ENCODE results near the gene CCDC60. TPM values are rescaled to one million over a fixed set of nuclear protein-coding genes. Genes with fewer than 3 reads are reported as not detected.

Gene CCDC60
- total RNA-seq, 1 donor from 2014 or later = 2.2 TPM

DNA sequence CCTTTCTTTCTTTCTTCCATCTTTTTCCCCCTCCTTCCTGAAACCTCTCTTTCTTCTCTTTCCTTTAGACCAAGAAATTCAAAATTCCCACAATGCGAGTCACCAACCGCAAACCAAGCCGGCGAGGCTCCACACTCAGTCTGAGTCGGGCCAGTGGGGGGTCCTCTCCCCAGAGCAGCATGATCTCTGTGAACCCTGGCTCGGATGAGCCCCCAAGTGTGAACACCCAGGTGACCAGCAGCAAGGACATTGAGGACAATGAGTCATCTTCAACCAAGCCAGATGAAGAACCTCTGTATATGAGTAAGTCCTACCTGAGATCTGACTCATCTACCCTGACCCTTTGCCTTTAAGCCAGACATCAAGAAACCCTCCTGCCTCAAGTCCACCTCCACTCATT lies 170.5 kb downstream of the CCDC60 start:
- H3K4me3 Mint-ChIP-seq = no peak overlapping the region
- no peaks in the 10 kb centered on the region for H3K9me3 Mint-ChIP-seq
- H3K27ac Mint-ChIP-seq = no peak overlapping the region
- DNase-seq (ENCODE audit: low spot score in 2 of 2, unreplicated experiment in 2 of 2) = no peak
- TF ChIP-seq, protein P1, sequence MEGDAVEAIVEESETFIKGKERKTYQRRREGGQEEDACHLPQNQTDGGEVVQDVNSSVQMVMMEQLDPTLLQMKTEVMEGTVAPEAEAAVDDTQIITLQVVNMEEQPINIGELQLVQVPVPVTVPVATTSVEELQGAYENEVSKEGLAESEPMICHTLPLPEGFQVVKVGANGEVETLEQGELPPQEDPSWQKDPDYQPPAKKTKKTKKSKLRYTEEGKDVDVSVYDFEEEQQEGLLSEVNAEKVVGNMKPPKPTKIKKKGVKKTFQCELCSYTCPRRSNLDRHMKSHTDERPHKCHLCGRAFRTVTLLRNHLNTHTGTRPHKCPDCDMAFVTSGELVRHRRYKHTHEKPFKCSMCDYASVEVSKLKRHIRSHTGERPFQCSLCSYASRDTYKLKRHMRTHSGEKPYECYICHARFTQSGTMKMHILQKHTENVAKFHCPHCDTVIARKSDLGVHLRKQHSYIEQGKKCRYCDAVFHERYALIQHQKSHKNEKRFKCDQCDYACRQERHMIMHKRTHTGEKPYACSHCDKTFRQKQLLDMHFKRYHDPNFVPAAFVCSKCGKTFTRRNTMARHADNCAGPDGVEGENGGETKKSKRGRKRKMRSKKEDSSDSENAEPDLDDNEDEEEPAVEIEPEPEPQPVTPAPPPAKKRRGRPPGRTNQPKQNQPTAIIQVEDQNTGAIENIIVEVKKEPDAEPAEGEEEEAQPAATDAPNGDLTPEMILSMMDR (IDR thresholded peaks at IDR 0.05; ENCODE audit: unreplicated experiment) = no peak
- H3K4me1 Mint-ChIP-seq = no peaks in the 10 kb centered on the region
- H3K36me3 Mint-ChIP-seq = no peaks in the 10 kb centered on the region
- H3K27me3 Mint-ChIP-seq (ENCODE audit: low read depth) = peaks cover 8% of the 10 kb centered on the region

DNA sequence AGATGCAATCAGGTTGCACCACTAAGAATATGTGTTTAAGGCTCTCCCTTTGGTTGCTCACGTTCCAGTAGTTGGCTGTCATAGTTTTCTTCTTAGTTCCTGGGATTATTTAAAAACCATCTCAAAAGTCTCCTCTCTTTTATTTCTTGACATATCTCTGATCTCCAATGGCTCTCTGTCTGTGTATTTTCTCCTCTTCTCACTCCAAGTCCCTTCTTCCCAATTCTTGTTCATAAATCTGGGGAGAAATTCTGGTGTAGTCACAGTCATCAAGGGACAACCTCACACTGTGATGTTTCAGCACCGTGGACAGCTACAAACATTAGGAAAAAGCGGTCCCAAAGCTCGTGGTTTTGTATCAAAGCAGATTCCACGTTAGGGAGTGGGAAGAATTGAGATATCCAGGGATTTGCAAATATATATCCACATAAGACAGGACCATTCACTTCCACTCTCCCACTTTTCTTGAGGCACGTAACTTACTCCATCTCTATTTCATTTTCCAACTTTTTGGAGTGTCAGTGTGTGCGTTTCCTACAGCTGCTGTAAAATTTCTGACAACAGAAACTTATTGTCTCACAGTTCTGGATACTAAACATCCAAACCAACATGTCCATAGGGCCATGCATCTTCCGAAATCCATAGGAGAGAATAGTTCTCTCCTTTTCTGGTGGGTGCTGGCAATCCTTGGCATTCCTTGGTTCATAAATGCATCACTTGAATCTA lies 178.4 kb downstream of the CCDC60 start:
- Mint-ChIP-seq H3K4me3 (no peak overlapping the region), H3K9me3 (peaks cover 3% of the 10 kb centered on the region), H3K36me3 (no peaks in the 10 kb centered on the region), H3K27me3 (ENCODE audit: low read depth) (peaks cover 3% of the 10 kb centered on the region), H3K4me1 (no peaks in the 10 kb centered on the region), H3K27ac (no peak overlapping the region)
- TF ChIP-seq, protein P1 (IDR thresholded peaks at IDR 0.05; ENCODE audit: unreplicated experiment) = no peak
- DNase-seq (ENCODE audit: low spot score in 2 of 2, unreplicated experiment in 2 of 2) = peak in 1 of 2 experiments; percentile 40

DNA sequence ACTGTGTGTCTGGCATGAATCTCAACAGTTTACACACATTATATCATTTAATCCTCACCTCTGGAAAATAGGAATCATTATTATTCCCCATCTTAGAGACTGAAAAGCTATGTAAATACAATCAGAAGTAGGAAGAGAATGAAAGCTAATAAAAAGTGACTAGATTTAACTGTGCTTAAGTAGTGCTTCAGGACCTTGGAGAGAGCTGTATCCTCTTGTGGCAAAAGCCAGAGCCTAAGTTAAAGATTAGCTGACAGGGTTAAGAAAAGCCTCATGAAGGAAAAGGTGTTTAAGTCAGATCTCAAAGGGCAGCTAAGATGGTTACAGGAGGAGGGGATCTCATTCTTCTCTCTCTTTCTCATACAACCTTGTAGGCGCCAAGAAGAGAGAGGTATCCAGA lies 193.7 kb downstream of the CCDC60 start:
- Mint-ChIP-seq H3K4me3 (no peak overlapping the region), H3K27me3 (ENCODE audit: low read depth) (no peaks in the 10 kb centered on the region)

GRCh38 chr12:119540476-119540875 lies 205.9 kb downstream of the CCDC60 start:
- H3K4me3 Mint-ChIP-seq = no peak overlapping the region
- H3K27ac Mint-ChIP-seq = no peak overlapping the region
- TF ChIP-seq, protein P1 (IDR thresholded peaks at IDR 0.05; ENCODE audit: unreplicated experiment) = no peak
- H3K27me3 Mint-ChIP-seq (ENCODE audit: low read depth) = peaks cover 16% of the 10 kb centered on the region
- peaks cover 13% of the 10 kb centered on the region for H3K9me3 Mint-ChIP-seq
- DNase-seq (ENCODE audit: low spot score in 2 of 2, unreplicated experiment in 2 of 2) = no peak
- H3K36me3 Mint-ChIP-seq = no peaks in the 10 kb centered on the region
- no peaks in the 10 kb centered on the region for H3K4me1 Mint-ChIP-seq

More for the DNA sequence above, 193.7 kb downstream of the CCDC60 start:
- TF ChIP-seq, protein P1 (IDR thresholded peaks at IDR 0.05; ENCODE audit: unreplicated experiment) = no peak
- no peak for DNase-seq (ENCODE audit: low spot score in 2 of 2, unreplicated experiment in 2 of 2)
- H3K9me3 Mint-ChIP-seq = peaks cover 7% of the 10 kb centered on the region
- H3K27ac Mint-ChIP-seq = no peak overlapping the region
- no peaks in the 10 kb centered on the region for H3K4me1 Mint-ChIP-seq
- H3K36me3 Mint-ChIP-seq = no peaks in the 10 kb centered on the region

DNA sequence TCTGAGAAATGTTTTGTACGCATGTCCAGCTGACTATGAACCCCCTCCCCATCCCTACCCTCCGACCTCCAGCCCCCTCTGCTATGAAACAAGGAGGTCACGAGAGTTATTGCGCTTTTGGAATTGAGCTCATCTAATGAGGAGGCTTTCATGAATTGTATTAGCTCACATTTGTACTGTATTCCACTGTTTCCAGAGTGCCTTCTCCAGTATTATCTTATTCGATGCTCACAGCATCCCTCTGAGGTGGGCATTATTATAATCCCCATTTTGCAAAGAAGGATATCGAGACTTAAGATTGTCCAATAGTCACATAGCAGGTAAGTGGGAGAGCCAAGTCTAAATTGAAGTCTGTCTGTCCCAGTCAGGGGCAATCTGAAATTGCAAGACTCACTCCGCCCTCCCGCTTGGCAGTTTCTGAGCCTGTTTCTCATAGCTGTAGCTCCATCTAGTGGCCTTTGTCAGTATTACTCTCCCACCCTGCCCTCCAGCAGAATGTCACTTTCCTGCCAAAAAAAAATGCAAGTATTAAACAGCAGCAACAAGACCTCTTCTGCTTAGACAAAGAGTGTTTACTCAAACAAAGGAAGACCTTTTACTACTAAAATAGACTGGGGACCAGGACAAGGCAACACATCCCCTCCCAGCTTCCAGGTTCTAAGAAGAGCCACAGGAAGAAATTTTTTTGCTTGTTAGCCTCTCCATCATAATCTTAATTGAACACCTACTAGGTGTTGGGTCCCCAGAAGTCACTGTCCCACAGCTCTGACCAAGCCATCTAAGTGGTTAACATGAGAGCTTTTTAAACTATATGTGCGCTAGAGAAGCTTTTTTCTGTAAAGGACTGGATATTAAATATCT lies 210.5 kb downstream of the CCDC60 start:
- Mint-ChIP-seq H3K4me1 (no peaks in the 10 kb centered on the region), H3K27me3 (ENCODE audit: low read depth) (peaks cover 37% of the 10 kb centered on the region), H3K27ac (no peak overlapping the region), H3K9me3 (no peaks in the 10 kb centered on the region), H3K36me3 (no peaks in the 10 kb centered on the region), H3K4me3 (no peak overlapping the region)
- peak; percentile 34 to 77 for DNase-seq (ENCODE audit: low spot score in 2 of 2, unreplicated experiment in 2 of 2)
- TF ChIP-seq, protein P1 (IDR thresholded peaks at IDR 0.05; ENCODE audit: unreplicated experiment) = peak; percentile 87
